HG03045 (cell line): ENCODE data around the gene JUND.

Source experiments
- ATAC-seq: cut with Tn5 transposase; IDR thresholded peaks from one replicate; pipeline ENCODE4 v1.9.1; 2021; ENCODE audit warnings: mild to moderate bottlenecking, moderate library complexity; ENCODE audit not compliant: unreplicated experiment

Gene JUND

DNA sequence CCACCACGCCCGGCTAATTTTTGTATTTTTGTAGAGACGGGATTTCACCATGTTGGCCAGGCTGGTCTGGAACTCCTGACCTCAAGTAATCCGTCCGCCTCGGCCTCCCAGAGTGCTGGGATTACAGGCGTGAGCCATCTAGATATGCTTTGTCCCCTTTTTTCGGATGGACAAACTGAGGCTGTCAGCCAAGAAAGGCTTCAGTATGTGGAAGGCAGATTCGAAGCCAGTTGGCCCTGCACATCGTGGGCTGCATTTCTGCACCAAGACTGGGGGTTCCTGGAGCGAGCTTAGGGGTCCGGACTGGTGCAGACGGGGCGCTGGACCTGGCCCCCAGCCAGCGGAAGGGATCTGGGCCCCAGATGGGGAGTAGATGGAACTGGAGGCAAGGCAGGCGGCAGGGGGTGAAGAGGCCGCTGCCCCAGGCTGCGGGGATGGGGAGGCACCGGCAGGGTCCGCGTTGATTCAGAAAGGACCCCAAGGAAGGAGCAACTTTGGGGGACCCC, 9.7 kb upstream of the JUND start:
- no peak for ATAC-seq

DNA sequence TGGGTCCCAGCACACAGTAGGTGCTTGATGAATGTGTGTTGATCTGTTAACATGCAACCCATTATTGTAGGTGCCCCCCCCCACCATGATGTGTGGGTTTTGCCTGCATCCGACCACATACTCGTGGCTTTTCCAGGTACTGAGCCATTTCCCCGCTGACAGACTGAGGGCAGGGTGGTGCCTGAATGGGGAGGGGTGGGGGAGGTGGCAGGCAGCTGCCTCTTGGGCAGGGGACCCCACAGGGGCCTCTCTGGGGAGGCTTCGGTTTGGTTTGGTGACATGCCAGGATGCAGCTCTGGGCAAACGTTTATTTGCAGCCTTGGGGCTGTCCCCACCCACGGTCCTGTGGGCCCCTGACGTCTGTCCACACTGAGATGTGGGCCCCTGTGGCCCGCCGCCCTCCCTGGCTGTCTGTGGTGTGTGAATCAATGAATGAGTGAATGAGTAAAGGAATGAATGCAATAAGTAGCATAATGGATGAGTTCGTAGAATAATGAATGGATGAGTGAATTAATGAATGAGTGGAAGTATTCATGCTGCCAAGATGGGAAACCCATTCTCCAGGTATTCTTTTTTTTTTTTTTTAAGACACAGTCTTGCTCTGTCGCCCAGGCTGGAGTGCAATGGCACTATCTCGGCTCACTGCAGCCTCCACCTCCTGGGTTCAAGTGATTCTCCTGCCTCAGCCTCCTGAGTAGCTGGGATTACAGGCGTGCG, 9.0 kb upstream of the JUND start:
- ATAC-seq = no peak

DNA sequence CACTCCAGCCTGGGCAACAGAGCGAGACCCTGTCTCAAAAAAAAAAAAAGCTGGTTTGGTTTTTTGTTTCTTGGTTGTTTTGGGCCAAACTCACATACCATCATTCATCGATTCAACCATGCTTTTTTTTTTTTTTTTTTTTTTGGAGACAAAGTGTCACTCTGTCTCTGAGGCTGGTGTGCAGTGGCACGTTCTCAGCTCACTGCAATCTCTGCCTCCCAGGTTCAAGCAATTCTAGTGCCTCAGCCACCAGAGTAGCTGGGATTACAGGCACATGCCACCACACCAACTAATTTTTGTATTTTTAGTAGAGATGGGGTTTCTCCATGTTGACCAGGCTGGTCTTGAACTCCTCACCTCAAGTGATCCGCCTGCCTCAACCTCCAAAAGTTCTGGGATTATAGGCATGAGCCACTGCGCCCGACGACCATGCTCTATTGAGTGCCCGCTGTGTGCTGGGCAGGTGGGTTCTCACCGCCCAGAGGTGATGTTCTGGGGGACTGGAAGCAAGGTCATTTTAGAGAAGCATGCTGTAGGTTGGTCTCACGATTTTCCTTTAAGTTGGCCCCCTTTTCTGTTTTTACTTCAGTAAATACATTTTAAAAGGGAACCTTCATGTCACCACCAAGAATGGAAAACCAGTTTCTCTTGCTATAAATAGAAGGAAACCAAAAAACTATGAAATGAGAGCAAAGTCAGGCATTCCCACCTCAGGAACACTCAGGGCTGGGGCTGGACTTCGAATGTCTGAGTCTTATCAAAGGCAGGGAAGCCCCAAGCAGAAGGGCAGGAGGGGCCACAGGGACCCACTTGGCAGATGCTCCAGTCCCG, 8.3 kb upstream of the JUND start:
- ATAC-seq = no peak

DNA sequence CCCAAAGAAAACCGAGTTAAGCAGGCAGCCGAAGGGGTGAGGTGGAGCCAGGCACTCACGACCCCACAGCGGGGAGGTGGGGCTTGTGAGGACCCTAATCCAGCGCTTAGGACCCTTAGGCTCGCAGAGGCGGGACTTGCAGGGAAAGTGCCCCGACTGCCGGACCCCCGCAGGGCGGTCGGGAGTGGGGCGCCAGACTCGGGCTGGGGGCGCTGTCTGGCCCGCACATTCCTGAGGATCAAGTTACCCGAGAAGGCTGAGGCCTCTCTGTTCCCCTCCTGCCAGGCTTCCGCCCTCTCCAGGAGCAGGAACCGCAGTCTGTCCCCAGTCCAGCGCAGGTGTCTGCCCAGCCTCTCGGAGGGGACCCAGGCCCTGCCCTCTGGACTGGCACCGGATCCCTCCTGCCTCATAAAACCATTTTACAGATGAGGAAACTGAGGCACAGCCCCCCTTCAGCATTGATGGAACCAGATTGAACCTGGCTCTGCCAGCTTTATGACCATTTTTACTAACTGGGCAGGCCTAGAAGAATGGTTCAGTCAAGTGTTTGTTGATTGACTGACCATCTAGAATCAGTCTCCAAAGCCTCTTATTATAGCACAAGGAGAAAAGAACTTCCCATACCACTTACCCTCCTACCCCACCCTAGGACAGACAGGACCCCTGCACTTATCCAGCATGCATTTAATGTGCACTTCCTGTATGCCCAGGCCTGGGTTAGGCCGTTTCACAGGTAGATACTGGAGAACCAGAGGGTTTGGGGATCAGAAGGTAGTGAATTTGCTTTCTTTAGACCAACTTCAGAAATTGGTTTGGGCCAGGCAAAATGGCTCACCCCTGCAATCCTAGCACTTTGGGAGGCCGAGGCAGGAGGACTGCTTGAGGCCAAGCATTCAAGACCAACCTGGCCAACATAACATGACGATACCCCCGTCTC, 6.7 kb upstream of the JUND start:
- ATAC-seq = no peak

DNA sequence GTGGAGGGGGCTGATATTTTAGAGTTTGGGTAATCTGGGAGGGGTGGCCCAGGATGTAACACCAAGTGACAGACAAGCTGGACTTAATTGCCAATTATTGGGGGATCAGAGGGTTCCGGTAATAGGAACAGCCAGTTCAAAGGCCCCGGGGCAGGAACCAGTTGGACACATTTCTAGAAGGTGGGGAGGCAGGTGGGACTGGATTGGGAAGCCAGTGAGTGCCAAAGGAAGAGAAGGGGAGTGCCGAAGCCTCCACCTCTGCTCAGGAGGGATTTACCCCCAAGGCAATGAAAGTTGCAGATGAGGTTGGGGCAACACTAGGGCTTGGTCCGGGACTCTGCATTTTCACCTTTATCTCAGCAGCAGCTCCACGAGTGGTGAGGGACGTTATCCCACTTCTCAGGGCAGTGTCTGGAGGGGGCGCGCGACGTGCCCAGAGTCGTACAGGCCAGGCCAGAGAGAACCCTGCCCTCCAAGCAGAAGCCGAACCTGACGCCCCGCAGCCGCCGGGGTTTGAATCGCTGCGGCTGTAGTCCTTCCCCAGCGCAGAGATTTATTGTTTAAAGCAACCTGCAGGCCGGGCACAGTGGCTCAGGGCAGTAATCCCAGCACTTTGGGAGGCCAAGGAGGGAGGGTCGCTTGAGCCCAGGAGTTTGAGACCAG, 5.7 kb upstream of the JUND start:
- no peak for ATAC-seq

DNA sequence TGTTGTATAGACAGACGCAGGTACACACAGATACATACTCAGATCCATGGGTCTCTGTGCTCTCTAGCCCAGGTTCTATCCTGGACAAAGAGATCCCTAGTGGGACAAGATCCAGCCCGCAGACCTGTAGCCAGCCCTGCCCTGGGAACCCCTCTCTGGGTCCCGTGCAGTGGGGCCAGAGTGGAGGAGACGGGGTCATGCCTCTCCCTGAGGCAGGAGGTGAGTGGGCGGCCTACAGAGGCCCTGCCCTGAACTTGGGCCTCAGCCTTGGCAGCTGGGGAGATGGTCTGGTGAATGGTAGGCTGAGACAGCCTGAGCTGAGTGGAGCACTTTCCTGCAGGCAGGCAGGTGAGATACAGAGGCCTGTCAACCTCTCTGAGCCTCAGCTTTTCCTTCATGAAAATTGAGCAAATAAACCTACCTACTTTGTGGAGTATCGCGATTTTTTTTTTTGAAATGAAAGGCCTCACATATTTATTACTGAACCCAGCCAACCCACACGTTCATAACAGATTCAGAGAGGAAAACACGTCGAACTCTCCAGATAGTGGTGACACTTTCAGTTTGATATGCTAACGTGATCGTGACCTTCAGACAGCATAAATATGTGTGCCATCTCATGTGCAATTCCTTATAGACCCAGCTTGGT, 3.4 kb upstream of the JUND start:
- ATAC-seq = no peak

DNA sequence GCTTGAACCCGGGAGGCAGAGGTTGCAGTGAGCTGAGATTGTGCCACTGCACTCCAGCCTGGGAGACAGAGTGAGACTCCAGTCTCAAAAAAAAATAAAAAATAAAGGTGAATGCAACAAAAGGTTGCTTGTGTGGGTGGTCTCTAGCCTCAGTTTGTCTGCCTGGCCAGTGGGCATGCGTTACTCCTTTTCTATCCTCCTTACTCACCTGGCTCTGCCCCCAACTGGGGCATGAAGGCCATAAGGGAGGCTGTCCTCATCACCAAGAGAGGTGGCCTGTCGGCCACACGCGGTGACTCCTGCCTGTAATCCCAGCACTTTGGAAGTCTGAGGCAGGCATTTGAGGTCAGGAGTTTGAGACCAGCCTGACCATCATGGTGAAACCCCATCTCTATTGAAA, 1.9 kb upstream of the JUND start:
- no peak for ATAC-seq

DNA sequence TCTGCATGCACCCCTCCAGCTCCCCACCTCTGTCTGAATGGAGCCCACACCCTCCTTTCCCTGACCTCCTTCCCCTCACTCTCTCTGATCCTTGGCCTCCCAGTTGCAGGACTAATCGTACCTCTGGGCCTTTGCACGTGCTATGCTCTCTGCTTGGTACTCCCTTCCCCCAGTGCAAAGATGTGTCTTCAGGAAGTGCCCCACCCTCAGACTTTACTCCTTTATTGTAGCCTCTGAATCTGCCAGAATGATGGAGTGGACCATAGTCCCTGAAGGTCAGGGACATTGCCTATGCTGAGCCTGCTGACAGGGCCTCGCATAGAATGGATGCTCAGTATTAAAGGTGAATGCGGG, 1.3 kb upstream of the JUND start:
- ATAC-seq = no peak

DNA sequence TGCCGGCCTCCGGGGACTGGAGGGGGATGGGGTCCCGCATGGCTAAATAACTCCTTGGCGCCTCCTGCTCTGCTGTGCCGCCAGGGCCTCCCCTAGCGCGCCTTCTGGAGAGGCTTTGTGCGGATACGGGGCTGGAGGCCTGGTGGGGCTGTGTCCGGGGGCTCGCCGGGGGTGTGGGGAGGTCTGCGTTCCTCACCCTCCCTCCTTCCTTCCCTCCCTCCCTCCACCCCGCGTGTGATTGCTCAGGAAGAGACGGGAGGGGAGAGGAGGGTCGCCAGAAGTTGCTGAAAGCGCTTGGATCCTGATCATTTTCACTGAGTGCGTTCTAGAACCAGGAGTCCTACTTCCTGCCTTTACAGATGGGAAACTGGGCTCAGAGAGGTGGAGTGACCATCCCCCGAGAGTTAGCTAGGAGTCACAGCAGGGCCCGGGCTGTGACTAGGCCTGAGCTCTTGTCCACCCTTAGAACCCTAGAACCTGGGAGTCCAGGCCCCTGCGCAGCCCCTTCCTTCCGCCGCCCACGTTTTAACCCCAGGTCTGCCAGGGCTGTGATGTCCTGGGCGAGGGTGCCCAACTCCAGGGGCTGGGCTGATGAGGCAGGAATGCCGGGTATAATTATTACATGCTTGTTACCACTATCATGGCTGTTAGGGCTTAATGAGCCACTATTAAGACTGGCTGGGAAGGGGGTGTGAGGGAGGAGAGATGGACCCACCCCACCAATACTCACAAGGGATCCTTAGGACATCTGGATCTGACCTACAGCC, 782 bp upstream of the JUND start:
- no peak for ATAC-seq

DNA sequence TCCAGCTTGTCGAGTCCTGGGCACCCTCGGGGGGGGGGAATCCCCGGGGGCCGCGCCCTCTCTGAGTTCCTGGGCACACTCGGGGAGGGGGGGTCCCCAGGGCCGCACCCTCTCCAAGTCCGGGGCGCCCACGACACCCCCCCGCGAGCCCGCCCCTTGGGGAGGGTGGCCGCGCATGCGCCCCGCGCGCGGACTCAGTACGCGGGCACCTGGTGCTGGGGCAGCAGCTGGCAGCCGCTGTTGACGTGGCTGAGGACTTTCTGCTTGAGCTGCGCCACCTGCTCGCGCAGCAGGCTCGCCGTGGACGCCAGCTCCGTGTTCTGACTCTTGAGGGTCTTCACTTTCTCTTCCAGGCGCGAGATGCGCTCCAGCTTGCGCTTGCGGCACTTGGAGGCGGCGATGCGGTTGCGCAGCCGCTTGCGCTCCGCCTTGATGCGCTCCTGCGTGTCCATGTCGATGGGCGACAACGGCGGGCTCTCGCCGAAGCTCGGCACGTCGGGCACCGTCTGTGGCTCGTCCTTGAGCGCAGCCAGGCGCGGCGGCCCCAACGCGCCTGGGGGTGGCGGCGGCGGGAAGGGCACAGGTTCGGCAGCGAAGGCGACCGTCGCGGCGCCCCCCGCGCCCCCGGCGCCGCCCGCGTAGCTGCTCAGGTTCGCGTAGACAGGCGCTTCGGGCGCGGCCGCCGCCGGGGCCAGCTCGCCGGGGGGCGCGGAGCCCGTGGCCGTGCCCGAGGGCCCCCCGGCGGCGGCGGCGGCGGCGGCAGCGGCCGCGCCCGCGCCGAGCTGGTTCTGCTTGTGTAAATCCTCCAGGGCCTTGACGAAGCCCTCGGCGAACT, 958 bp downstream of the JUND start:
- peak; percentile 21 for ATAC-seq

DNA sequence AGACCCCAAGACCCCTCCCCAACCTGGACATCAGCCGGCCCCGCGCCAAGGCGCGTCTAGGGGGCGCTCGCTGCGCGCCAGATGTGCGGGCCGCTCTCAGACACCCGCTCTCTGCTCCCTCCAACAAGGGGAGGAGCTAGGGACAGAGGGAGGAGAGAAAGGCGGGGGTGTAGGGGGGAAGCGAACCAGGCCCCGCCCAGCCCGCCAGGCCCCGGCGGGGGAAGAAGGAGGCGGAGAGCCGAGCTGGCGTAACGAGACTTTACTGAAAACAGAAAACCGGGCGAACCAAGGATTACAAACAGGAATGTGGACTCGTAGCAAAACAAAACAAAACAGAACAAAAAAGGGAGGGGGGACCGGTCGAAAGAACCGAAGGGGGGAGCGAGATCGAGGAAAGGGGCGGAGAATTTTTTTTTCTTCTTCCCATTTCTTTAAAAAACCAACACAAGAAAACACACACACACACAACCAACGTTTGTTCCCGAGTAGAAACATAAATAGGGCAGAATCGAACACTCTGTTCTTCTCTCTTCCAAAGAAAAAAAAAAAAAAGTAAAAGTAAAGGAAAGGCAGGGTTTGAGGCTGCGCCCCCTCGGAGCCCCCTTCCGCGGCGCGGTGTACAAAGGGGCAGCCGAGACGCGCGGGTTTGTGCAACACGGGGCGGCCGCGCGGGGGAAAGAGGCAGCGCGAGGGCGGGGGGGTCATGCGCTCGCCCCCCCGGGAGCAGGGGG, 1.7 kb downstream of the JUND start:
- no peak for ATAC-seq

DNA sequence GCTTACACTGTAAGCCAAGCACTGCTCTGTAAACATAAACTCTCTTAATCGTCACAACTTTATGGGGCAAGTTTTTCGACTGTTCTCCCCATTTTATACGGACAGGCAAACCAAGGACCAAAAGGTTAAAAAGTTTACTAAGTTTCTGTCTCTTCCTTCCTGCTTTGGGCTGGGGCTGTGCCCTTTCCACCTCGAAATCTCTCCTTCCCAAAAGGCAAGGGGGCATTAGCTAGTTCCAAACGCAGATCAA, 2.2 kb downstream of the JUND start:
- no peak for ATAC-seq

DNA sequence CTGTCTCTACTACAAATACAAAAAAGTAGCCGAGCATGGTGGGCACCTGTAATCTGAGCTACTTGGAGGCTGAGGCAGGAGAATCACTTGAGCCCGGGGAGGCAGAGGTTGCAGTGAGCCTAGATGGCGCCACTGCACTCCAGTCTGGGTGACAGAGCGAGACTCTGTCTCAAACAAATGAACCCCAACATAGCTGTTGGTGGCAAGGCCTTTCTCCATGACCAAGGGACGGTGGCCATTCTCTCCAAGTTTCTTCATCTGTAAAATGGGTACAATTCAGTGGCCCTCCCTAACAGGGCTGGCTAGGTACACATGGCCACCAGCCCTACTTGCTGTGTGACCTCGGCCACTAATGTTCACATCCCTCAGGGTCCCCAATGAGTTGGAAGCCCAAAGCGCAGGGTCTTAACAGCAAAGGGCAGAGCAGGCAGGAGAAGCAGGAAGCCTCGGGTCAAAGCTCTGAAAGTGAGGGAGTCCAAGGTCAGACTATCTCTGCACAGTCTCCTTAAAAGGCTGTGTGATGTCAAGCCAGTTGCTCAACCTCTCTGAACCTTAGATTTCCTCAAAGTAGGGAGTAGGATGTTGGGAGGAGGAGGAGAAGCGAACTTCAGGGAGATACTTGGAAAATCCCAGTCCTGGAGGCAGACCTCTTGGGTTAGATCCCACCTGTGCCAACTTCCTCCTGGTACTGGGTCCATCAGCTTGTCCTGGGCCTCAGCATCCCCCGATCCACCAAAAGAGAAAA, 2.7 kb downstream of the JUND start:
- no peak for ATAC-seq

DNA sequence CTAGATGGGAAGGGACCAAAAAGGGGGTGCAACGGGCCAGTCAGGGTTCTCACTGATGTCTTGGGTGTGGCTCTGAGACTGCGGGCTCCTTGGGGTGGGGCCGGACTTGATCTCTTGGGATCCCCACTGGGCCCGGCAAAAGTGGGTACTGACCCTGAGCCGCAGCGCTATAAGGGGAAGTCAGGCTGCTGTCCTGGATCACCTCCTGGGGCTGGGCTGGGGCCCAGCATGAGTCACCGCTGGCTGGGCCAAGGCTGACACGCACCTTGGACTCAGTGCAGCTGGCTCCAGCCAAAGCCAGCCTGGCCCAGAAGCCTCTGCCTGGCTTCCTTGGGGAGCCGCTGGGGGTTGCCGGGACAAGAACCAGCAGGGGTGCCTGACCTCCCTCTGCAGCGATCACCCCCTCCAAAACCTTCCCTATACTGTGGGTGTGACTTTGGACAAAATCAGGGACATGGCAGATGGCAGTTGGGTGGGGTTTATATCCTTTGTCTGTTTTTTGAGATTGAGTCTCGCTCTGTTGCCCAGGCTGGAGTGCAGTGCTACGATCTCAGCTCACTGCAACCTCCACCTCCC, 6.6 kb downstream of the JUND start:
- ATAC-seq = no peak

DNA sequence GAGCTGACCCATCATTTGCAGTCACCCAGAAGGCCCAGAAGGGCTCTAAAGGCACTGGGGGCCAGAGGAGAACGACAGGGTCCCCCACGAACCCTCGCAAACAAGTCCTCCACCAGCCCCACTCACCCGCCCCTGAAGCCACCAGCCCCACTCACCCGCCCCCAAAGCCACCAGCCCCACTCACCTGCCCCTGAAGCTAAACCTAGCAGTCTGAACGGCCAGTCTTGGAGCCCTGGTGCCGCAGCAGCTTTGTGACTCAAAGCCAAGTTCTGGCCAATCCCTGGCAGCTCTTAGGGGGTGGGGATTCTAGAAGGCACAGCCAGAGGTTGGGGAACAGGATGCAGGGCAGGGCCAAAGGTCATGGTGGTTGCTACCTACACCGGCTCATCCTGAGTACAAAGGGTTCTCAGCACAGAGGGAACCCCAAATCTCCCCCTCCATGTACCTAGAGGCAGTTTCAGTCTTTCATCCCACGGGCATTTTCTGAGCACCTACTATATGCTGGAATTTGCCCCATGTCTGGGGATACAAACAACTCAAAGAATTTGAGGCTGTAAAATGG, 7.1 kb downstream of the JUND start, which contains the start of gene IQCN:
Gene IQCN (minus strand): TSS at position 234 of the 562 bp plus-strand sequence. CDS start 4,974 bp downstream, outside the sequence.
- ATAC-seq = no peak

DNA sequence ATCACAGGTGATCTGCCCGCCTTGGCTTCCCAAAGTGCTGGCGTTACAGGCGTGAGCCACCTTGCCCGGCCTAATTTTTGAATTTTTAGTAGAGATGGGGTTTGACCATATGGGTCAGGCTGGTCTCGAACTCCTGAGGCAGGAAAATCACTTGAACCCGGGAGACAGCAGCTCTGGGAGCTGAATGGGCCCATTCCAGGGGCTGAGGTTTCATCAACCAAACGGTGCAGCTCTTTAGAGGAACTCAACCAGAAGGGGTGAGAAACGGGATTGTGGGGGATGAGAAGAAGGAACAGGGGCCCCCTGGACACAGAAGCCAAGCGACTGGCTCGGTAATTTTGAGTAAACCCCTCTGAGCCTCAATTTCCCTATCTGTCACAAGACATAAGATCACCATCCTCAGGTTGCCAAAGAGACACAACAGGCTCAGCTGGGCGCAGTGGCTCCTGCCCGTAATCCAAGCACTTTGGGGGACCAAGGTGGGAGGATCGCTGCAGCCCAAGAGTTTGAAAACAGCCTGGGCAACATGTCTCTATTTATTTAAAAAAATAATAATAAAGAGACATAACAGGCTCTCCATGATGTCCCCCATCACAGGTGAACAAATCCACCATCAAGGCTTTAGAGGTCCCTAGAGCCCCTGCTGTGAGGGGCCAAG, 7.7 kb downstream of the JUND start:
- ATAC-seq = no peak
